Measurements from ENCODE around the gene INSL3.

The INSL3 gene, protein sequence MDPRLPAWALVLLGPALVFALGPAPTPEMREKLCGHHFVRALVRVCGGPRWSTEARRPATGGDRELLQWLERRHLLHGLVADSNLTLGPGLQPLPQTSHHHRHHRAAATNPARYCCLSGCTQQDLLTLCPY

DNA sequence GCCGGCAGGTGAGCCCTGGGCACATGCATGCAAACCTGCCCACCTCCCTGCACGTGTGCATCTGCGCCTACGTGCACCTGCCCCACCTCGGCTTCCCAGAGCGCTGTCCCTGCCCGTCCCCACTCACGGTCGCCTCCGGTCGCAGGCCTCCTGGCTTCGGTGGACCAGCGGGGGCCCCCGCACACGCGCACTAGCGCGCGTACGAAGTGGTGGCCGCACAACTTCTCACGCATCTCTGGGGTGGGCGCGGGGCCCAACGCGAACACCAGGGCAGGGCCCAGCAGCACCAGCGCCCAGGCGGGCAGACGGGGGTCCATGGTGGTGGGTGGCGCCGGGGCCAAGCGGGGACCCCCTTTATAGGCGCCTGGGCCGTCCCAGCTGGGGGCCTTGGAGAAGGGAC lies at the start of gene INSL3:
TSS of gene INSL3 (minus strand) at position 330 of the 400 bp plus-strand sequence. CDS start at position 317, 13 bp downstream.
- Mint-ChIP-seq H3K4me3 (no peak within 1 kb of the TSS), H3K9me3 (no peaks in the 10 kb centered on the region), H3K27ac (no peak within 1 kb of the TSS), H3K36me3 (peaks cover 8% of the 10 kb centered on the region), H3K27me3 (no peaks in the 10 kb centered on the region), H3K4me1 (no peaks in the 10 kb centered on the region)
- ATAC-seq (ENCODE audit: low read depth): no peak
- no peak for DNase-seq (ENCODE audit: low spot score in 2 of 2)

DNA sequence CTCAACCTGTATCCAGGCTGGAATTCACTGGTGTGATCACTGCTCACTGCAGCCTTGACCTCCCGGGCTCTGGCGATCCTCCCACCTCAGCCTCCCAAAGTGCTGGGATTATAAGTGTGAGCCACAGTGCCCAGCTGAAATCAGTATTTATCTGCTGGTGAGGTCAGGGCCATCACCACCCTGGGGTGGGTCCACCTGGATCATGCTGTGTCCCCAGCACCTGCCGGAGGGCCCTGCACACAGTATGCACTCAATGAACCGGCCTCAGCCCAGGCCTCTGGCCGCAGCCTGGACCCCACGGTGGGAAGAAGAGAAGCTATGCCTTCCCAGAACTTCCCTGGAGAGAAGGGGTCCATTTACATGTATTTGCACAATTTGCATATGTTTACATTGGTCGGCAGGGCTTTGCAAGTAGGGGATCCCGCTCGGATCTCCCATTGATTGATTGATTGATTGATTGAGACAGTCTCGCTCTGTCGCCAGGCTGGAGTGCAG lies 47.8 kb upstream of the INSL3 start:
- H3K27me3 Mint-ChIP-seq: peaks cover 4% of the 10 kb centered on the region
- no peak overlapping the region for H3K4me3 Mint-ChIP-seq
- H3K4me1 Mint-ChIP-seq: peaks cover 25% of the 10 kb centered on the region
- peak overlapping the region; percentile 35 for H3K27ac Mint-ChIP-seq
- peaks cover 2% of the 10 kb centered on the region for H3K36me3 Mint-ChIP-seq
- DNase-seq (ENCODE audit: low spot score in 2 of 2) (no peak), ATAC-seq (ENCODE audit: low read depth) (no peak)
- H3K9me3 Mint-ChIP-seq: no peaks in the 10 kb centered on the region

DNA sequence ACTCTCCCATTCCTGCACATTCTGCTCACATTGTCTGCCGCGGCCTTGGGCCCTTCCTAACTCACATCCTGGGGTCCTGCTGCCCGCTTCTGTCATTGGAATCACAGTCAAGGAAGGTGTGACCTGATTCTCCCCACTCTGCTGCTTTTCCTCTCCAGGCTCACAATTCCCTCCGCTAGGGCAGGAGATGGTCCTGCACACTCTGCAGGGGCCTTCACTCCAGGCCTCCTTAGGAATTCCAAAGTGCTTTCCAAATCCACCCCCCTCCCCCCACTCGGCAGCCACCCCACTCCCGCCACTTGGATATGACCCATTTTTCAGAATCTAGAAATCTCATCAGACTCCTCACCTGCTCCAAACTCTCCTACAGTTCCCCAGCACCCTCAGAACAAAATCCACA lies 47.4 kb upstream of the INSL3 start:
- Mint-ChIP-seq H3K36me3 (peaks cover 3% of the 10 kb centered on the region), H3K4me3 (no peak overlapping the region), H3K4me1 (peaks cover 21% of the 10 kb centered on the region), H3K27me3 (peaks cover 4% of the 10 kb centered on the region), H3K9me3 (no peaks in the 10 kb centered on the region), H3K27ac (peak overlapping the region; percentile 35)
- DNase-seq (ENCODE audit: low spot score in 2 of 2): no peak
- ATAC-seq (ENCODE audit: low read depth): no peak

DNA sequence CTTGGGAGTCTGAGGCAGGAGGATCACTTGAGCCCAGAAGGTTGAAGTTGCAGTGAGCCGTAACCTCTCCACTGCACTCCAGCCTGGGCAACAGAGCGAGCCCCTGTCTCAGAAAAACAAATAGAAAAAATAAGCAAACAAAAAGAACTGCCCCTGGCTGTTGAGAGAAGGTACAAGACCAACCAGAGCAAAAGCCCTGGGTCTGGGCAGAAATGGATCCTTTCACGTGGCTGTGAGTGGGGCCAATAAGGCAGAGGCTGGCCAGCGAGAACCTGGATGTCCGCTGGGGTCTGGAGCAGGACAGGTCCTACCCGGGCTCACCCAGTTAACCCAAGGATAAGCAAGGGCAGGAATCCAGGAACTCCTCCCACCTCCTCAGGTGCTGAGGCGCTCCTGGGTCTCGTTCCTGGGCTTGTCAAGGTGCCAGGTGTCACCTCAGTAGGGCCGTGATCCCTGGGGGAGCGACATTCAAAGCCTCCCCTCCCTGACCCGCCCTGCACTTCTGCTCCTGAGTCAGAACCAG lies 45.7 kb upstream of the INSL3 start:
- H3K27me3 Mint-ChIP-seq: peaks cover 4% of the 10 kb centered on the region
- ATAC-seq (ENCODE audit: low read depth) (no peak), DNase-seq (ENCODE audit: low spot score in 2 of 2) (no peak)
- H3K4me1 Mint-ChIP-seq: peaks cover 19% of the 10 kb centered on the region
- H3K4me3 Mint-ChIP-seq: no peak overlapping the region
- H3K27ac Mint-ChIP-seq: no peak overlapping the region
- H3K9me3 Mint-ChIP-seq: no peaks in the 10 kb centered on the region
- peaks cover 9% of the 10 kb centered on the region for H3K36me3 Mint-ChIP-seq

DNA sequence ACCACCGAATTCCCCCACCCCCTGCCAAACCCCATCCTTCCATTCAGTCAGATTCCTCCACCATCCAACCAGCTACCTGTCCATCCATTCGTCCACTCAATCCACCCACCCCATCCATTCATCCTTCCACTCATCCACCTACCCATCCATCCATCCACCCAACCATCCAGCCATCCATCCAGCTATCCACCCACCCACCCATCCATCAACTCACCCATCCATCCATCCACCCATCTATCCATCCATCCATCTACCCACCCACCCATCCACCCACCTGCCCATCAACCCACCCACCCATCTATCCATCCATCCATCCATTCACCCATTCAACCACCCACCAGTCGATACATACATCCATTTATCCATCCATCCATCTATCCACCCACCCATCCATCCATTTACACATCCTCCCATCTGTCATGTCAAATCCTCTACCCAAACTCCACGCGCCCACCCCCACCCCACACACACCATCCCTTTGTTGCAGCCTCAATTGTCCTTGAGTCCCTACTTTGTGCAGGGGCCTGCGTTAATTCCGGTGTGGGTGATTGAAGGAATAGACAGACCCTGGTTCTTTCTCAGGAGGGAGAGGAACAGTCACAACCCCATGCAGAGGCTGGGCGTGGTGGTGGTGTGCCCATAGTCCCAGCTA lies 45.1 kb upstream of the INSL3 start:
- H3K9me3 Mint-ChIP-seq: no peaks in the 10 kb centered on the region

DNA sequence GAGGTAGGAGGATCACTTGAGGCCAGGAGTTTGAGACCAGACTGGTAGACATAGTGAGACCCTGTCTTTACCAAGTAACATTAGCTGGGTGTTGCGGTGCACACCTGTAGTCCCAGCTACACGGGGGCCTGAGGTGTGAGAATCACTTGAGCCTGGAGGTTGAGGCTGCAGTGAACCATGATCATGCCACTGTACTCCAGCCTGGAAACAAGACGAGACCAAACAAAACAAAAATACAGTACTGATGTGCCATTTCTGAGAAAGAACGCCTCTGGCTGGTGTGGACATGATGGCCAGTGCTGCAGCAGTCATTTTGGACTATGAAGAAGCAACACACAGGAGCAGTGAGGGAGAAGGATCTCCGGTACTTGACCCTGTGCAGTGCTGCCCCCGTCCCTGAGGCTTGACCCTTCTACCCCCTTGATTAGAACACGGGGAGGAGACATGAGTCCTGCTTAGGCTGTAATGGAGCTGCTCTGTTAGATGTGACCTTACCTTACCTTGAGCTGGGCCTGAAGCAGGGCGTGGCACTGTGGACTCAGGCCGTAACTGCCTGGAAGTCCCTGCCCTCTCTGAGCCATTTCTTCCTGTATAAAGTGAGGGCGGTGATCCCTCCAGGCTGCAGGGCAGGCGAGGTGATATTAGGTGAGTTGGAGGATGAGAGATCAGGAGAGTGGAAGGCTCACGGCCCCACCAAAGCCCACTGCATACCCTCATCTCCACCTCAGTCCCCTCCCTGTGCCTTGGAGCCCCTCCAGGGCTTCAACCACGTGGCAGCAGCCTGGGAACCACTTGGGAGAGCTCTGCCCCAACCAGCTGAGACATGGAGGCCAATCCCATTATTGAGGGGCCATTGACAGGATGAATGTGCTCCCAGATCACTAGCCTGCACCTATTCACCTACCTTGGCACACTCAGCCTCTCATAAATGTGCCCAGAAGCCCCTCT lies 44.3 kb upstream of the INSL3 start:
- DNase-seq (ENCODE audit: low spot score in 2 of 2): no peak

More for the DNA sequence above, 45.1 kb upstream of the INSL3 start:
- Mint-ChIP-seq H3K27me3 (peaks cover 2% of the 10 kb centered on the region), H3K4me1 (peaks cover 19% of the 10 kb centered on the region), H3K4me3 (no peak overlapping the region), H3K27ac (peak overlapping the region; percentile 90), H3K36me3 (peaks cover 10% of the 10 kb centered on the region)
- DNase-seq (ENCODE audit: low spot score in 2 of 2) (no peak), ATAC-seq (ENCODE audit: low read depth) (no peak)

DNA sequence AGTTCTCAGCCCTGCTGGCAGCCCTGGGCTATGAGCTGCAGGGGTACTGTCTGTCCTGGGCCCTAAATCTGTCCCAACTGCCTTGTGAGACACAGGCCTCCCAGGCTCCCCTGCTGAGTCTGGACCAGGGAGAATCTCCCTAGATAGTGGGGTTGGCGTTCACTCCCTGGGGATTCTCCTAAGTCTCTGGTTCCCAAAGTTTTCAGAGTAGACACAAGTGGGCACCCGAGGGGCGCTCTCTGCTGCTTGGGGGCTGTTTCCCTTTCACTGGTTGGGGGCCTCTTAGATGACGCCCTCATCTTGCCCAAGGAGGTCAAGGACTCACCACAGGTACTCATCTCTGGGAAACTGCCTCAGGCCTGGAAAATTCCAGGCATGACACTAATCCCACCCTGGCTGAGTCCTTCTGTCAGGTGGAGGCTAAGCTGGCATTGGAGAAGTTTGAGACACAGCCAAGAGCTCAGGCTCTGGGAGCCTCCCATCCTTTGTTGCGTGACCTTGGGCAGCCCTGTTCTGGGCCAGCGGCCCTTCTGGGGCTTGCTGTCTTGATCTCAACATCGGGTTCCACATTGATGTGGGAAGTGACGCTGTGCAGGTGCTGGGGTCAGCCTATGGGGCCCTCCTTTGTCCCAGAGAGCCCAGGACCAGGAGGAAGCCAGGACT lies 42.3 kb upstream of the INSL3 start:
- no peak for DNase-seq (ENCODE audit: low spot score in 2 of 2)
- Mint-ChIP-seq H3K27me3 (no peaks in the 10 kb centered on the region), H3K36me3 (peaks cover 15% of the 10 kb centered on the region), H3K27ac (peak overlapping the region; percentile 90), H3K4me1 (peaks cover 27% of the 10 kb centered on the region), H3K4me3 (no peak overlapping the region), H3K9me3 (no peaks in the 10 kb centered on the region)
- ATAC-seq (ENCODE audit: low read depth): no peak

More for the DNA sequence above, 44.3 kb upstream of the INSL3 start:
- Mint-ChIP-seq H3K9me3 (no peaks in the 10 kb centered on the region), H3K36me3 (peaks cover 15% of the 10 kb centered on the region), H3K4me1 (peaks cover 25% of the 10 kb centered on the region), H3K27me3 (no peaks in the 10 kb centered on the region), H3K4me3 (no peak overlapping the region), H3K27ac (peak overlapping the region; percentile 90)
- no peak for ATAC-seq (ENCODE audit: low read depth)

DNA sequence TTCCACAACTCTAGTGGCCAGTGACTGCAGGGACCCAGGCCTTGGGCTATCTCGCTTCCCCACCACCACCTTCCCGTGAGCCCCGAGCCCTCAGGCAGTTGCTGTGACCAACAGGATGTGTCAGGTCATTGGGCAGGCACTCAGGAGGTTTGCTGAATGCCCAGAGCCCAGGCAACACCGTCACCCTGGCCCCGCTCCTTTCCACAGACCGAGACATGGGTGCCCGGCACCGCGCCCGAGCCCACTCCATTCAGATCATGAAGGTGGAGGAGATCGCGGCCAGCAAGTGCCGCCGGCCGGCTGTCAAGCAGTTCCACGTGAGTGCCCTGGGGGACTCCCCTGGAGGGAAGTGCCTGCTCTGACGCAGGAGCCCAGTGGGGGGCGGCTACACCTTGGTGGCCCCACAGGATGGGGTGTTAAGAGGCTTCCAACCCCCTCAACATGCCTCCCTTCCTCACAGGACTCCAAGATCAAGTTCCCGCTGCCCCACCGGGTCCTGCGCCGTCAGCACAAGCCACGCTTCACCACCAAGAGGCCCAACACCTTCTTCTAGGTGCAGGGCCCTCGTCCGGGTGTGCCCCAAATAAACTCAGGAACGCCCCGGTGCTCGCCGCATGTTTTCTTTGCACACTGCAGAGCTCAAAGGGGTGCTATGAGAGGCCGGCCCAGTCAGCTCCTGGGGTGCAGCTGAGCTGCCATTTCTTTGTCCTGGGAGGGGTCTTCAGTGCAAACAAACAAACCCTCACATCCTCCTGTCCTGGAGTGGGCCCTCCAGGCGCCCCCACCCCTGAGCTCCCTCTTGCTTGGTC lies 41.6 kb upstream of the INSL3 start:
- no peaks in the 10 kb centered on the region for H3K9me3 Mint-ChIP-seq
- peak overlapping the region; percentile 74 for H3K4me3 Mint-ChIP-seq
- H3K27ac Mint-ChIP-seq: peak overlapping the region; percentile 90
- peak; percentile 38 for ATAC-seq (ENCODE audit: low read depth)
- peaks cover 27% of the 10 kb centered on the region for H3K4me1 Mint-ChIP-seq
- H3K36me3 Mint-ChIP-seq: peaks cover 15% of the 10 kb centered on the region
- DNase-seq (ENCODE audit: low spot score in 2 of 2): peak; percentile 61 to 62
- no peaks in the 10 kb centered on the region for H3K27me3 Mint-ChIP-seq

DNA sequence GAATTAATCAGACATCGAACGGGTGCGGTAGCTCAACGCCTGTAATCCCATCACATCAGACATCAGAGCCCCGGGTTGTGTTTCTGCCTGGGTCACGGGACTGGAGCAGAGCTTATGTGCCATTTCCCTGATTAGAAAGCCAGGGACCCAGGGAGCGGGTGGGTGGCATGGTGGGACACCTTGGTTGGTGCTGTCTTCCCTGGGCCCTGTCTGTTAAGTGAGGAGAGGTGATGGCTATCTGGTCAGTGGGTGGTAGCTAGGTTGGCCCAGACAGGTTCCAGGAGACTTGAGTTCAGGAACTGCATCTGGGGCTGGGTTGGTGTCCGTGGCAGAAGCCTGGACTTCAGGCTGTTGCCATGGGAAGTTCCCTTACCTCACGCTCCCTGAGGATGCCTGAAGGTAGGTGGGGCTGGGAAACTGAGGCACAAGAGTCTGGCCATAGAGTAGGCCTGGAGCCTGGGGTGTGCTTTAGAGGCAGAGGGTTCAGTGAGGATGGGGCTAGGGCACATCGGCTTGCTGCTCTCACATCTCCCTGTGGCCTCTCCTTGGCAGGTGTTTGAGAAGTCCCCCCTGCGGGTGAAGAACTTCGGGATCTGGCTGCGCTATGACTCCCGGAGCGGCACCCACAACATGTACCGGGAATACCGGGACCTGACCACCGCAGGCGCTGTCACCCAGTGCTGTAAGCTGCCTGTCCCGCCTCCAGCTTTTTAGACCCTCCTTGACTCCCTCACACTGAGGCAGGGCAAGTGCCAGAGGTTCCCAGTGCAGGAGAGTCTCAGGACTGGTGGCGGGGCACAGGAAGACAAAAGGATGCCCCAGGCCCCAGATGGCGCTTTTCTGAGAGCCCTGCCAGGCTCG lies 40.5 kb upstream of the INSL3 start:
- peak overlapping the region; percentile 97 for H3K4me3 Mint-ChIP-seq

DNA sequence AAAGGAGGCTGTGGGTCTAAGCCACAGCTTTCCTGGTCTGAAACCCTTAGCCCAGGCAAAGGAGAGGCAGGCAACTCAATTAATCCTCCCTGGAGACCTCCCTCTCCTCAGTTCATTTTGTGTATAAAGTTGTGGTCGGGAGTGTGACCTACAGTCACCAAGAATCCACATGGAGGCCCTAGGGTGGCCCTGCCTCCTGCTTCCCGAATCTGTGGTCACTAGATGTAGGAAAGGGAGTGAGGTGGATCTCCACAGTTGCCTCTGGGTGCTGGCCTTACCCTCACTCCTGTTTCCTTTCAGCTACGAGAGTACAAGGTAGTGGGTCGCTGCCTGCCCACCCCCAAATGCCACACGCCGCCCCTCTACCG lies 39.7 kb upstream of the INSL3 start:
- DNase-seq (ENCODE audit: low spot score in 2 of 2) (no peak), ATAC-seq (ENCODE audit: low read depth) (no peak)
- H3K36me3 Mint-ChIP-seq: peaks cover 14% of the 10 kb centered on the region
- peak overlapping the region; percentile 90 for H3K27ac Mint-ChIP-seq
- H3K4me1 Mint-ChIP-seq: peaks cover 22% of the 10 kb centered on the region
- H3K27me3 Mint-ChIP-seq: no peaks in the 10 kb centered on the region
- no peaks in the 10 kb centered on the region for H3K9me3 Mint-ChIP-seq
- H3K4me3 Mint-ChIP-seq: peak overlapping the region; percentile 97

More for the DNA sequence above, 40.5 kb upstream of the INSL3 start:
- Mint-ChIP-seq H3K9me3 (no peaks in the 10 kb centered on the region), H3K4me1 (peaks cover 27% of the 10 kb centered on the region), H3K36me3 (peaks cover 15% of the 10 kb centered on the region), H3K27me3 (no peaks in the 10 kb centered on the region), H3K27ac (peak overlapping the region; percentile 90)
- no peak for DNase-seq (ENCODE audit: low spot score in 2 of 2)
- no peak for ATAC-seq (ENCODE audit: low read depth)

DNA sequence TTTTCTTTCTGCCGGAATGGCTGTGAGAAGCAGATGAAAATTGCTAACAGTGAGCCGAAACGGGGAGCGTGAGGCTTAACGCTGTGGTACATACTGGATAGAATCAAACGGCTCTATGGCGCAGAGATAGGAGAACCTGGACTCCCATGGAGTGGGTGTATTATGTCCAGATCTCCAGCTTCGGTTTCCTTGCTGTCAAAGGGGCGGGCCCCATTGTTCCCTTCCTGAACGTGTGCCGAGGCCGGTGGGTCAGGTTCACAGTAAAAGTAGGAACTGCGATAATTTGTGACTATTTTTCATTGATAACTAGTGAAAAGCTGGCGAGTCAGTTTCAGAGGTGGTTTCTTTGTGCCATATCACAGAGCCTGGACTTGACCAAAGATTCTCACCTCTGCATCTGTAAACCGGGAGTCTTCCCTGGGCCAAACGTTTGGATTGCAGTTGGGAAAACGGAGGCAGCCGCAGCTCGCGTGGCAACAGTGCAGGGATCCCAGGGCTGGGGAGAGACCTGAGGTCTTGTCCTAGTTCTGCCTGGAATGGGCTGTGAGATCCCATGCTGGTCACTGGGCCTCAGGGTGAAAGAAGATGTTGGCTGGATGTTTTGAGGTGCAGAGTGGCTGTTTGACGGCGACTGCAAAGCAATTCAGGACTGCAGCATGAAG lies 39.1 kb upstream of the INSL3 start:
- peak overlapping the region; percentile 97 for H3K4me3 Mint-ChIP-seq
- peak overlapping the region; percentile 90 for H3K27ac Mint-ChIP-seq
- no peak for ATAC-seq (ENCODE audit: low read depth)
- no peaks in the 10 kb centered on the region for H3K27me3 Mint-ChIP-seq
- no peaks in the 10 kb centered on the region for H3K9me3 Mint-ChIP-seq
- no peak for DNase-seq (ENCODE audit: low spot score in 2 of 2)
- peaks cover 14% of the 10 kb centered on the region for H3K36me3 Mint-ChIP-seq
- peaks cover 22% of the 10 kb centered on the region for H3K4me1 Mint-ChIP-seq
